ENCODE results near the gene SLC22A23.
"Not testable (repeated sequence)": the region's sequence is repeated elsewhere in the genome, so short reads cannot be mapped to it uniquely, and the experiment has no call there.

The SLC22A23 gene

DNA sequence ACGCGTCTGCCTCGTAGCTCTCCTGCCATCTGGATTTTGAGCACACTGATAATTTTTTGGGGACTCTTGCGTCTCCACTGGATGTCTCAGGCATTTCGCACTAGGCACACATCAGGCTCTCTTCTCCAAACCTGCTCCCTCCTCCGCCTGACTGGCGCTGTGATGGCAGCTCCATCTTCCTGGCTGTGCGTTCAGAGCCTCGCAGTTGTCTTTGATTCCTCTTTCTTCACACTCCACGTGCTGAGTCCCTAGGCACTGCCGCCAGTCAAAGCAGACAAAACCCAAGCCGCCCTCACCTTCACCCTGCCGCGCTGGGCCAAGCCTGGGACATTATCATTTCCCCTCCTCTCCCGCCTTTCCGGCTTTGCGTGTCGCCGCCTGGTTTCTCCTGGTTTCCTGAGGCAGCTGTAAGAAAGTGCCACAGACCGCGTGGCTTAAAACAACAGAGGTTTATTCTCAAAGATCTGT, 197.3 kb downstream of the SLC22A23 start:
- peak; percentile 38 for DNase-seq

DNA sequence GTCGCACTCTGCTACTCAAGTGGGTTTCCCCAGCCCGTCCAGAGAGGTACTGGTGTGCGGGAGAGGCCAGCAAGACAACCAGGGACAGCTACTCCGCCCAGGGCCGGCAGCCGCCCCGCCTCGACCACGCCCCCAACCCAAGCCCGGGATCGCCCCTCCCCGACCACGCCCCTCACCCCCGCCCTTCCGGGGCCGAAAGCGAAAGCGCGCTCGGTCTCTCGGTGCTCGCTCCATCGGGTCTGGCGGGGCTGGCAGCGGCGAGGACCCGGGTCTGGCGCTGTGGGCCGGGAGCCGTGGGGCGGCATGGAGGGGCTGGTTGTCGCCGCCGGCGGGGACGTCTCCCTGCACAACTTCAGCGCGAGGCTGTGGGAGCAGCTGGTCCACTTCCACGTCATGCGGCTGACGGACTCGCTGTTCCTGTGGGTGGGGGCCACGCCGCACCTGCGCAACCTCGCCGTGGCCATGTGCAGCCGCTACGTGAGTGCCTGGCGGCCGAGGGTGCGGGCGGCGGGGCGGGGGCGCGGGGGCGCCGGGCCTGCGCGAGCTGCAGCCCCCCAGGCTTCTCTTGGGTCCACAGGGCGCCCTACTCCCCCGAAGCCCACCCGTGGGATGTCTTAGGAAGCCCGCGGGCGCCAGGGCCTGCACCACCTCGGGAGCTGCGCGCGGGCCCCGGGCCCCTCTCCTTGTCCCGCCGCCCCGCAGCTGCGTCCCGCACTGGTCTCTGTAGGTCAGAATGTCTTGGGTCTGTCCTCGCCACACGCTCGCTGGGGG, 197.9 kb downstream of the SLC22A23 start, which contains the start of gene PSMG4:
TSS of gene PSMG4 (plus strand) at position 228 of the 771 bp plus-strand sequence. CDS start at position 304, 76 bp downstream.
- DNase-seq = peak; percentile 86

GRCh38 chr6:3258201-3258600, 198.6 kb downstream of the SLC22A23 start:
- no peak for DNase-seq

DNA sequence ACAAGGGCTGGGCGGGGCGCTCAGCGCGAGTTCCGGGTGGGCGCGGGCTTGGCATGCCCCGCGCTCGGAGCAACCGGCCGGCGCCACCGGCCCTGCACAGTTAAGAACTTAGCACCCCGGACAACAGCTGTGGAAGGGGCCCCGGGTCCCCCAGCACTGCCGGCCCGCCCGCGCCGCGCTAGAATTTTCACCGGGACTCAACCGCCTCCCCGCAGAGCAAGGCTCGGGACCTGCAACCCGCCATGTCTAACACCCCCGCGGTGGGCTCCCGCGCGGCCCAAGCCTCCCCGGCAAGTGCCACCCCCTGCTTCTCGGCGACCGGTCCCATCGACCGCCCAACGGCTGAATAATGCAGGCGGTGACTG, 203.3 kb downstream of the SLC22A23 start:
- DNase-seq = no peak

DNA sequence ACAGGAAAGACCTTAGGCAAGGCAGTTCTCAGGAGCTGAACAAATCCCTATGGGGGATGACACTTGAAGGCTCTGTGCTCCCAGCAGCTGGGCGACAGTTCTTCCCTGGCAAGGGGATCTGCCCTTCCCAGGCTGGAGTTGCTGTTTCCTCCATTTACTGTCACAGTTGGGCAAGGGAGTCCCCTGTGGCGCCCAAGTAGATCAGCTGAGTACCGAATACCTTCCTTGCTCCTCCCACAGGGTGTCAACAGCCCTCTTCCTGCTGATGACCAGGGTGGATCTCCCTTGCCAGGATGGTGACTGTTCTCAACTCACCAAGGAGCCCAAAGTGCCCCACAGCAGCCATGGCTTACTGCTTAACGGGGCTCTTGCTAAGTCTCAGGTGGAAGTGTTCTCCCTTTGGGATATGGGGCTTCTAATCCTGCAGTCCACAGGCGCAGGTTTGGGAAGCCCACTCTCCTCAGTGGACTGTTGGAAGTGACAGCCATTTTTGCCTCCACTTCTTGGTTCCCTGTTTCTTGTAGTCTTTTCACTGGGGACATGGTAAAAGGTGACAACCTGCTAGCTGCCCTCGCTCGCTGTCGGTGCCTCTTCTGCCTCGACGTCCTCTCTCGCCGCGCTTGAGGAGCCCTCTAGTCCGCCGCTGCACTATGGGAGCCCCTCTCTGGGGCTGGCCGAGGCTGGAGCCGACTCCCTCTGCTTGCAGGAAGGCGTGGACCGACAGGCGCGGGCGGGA, 203.8 kb downstream of the SLC22A23 start:
- no peak for DNase-seq

DNA sequence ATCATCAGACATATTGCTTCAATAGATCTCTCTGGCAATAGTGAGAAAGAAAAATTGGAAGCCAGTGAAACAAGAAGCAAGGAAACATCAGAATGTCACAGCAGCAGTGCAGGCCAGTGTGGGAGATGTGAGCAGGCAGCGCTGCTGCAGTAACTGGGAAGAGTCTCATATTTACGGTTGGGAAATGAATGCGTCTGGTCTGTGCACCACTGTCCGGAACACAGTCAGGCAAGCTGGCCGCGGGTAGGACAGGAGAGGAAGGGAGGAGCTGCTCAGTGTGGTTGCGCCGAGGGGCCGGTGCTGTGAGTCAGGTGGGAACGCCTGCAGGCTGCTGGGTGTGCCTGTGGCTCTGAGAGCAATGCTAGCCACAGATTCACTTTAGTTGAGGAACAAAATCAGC, 204.5 kb downstream of the SLC22A23 start:
- no peak for DNase-seq

GRCh38 chr6:3251462-3252314, 205.2 kb downstream of the SLC22A23 start:
- DNase-seq = peak; percentile 57

- DNase-seq = no peak
Measured at GRCh38 chr6:3250231-3250675, 206.6 kb downstream of the SLC22A23 start.

- no peak for DNase-seq
Measured at GRCh38 chr6:3249821-3250220, 207.0 kb downstream of the SLC22A23 start.

- peak; percentile 48 for DNase-seq
Measured at GRCh38 chr6:3247255-3248146, 209.3 kb downstream of the SLC22A23 start.

- DNase-seq = no peak
Measured at GRCh38 chr6:3245216-3245615, 211.6 kb downstream of the SLC22A23 start.

- DNase-seq = not testable (repeated sequence)
Measured at GRCh38 chr6:3244832-3245161, 212.1 kb downstream of the SLC22A23 start.

DNA sequence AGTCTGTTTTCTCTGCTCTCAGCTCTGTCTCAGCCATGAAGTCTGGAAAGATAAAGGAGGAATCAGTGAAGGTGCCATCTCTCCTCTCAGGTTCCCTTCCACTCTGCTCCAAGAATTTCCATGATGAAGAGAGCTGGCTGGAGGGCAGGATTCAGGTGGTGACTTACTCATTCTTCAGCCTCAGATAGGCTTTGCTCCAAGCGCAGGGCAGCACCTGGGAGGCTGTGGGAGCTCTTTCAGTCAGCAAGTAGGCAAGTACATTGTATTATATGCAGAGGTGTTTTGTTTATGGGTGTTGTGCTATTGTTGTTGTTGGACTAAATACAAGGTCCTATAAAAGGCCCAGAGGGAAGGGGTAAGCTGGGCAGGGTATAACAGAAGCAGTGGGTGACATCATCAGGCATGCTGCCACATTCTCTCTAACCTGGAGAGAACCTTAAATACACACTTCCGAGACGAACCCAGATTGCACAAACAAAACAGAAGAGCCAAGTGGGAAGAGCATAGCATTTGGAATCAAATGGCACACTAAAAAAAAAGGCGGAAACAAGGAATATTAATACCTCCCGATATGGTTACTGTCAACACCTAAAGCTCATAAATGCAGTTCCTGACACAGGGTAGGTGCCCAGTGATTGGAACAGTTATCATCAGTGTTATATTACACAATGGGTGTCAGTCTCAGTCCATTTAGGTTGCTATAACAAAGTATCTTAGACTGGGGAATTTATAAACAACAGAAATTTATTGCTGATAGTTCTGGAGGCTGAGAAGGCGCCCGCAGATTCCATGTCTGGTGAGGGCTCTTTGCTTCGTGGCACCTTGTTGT, 212.6 kb downstream of the SLC22A23 start:
- DNase-seq = no peak

DNA sequence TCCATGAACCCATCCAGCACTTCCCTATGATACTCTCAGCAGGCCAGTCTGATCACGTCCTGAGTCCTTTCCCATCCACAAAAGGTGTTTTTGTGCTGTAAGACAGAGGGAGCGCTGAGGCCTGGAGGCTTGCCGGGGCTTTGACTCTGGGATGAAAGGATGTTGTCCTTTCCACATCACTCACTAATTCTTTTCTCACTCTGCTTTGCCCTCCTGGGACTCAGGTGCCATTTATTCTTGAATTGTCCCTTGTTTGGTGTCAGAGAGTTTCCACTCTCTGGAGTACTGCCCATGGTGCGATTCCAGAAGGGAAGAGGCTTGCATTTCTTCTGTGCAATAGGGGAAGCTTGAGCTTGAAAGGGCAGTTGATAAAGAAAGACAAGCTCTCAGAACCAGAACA, 214.1 kb downstream of the SLC22A23 start:
- no peak for DNase-seq

DNA sequence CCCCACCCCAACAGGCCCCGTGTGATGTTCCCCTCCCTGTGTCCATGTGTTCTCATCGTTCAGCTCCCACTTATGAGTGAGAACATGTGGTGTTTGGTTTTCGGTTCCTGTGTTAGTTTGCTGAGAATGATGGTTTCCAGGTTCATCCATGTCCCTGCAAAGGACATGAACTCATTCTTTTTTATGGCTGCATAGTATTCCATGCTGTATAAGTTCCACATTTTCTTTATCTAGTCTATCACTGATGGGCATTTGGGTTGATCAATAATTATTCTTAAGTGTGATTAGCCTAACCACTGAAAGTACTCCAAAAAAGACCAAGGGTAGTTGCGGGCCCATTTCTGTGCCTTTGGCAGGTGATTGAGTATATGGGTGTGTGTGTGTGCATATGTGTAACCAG, 215.1 kb downstream of the SLC22A23 start:
- not testable (repeated sequence) for DNase-seq

GRCh38 chr6:3240595-3240994, 216.3 kb downstream of the SLC22A23 start:
- no peak for DNase-seq

GRCh38 chr6:3239110-3239830, 217.6 kb downstream of the SLC22A23 start:
- DNase-seq = no peak

DNA sequence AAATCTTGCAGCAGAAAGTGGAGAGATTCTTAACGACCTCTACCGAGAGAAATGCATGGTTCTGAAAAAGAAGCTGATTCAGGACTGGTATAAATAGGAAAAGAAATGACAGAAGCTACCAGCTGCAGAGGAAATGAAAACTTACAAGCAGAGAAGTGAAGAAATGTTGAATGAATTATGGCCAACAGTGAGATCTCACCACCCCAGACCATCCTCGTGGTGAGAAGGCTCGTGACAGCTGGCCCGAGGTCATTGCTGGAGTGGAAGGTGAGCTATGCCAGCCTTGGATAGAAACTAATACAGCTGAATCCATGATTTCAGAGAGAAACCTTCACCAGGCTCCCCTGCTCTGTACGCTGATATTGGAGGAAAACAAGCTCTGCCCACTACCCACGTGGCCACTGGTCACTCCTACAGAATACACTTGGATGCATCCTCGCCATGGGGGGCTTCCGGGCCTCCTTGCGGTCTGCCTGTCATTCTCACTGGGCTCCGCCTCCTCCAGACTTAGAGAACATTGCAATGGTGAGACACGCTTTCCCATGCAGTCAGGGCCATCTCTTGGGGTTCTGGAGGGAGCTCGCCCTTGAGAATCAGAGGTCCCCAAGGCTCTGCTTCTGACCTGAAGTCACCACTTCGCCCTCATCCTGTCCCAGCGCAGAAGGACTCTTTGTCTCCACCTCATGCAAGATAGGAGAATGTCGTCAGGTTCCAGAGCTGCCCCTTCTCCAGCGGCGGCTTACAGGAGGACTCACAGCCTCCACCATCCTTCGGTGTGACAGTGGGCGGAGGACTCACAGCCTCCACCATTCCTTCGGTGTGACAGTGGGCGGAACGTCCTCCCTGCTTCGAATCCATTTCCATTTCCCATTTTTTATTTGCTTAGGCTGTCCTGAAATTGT, 218.8 kb downstream of the SLC22A23 start:
- no peak for DNase-seq

DNA sequence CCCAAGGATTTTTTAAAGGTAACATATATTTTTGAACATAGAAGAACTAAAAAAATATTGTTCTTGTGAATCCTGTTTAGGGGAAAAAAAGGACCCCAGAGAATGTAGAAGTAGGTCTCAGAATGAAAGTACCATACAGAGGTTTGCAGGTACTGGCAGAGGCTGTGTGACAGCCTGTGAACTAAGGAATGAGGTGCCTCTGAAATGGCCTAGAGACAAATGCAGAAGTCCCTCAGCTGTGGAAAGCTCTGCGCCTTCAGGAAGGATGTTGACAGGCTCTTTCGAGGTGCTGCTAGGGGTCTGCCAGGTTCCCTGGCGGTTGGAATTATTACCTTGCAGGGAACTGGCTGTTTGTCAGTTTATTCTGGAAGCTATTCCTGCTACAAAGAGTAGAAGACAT, 220.8 kb downstream of the SLC22A23 start:
- DNase-seq = no peak

All from COR-L47 (cell line).